Hematopoietic multipotent progenitor cell treated with erythropoietin and hydrocortisone succinate and interleukin-3 and kit ligand, for 8 days (in vitro differentiated cells): Measurements from ENCODE around the gene TCHP.
"Not testable (repeated sequence)": the region's sequence is repeated elsewhere in the genome, so short reads cannot be mapped to it uniquely, and the experiment has no call there.

Experiments used
- DNase-seq: peaks from one replicate; pipeline ENCODE4 v3.0.0-alpha.2; 2015

Gene TCHP, protein sequence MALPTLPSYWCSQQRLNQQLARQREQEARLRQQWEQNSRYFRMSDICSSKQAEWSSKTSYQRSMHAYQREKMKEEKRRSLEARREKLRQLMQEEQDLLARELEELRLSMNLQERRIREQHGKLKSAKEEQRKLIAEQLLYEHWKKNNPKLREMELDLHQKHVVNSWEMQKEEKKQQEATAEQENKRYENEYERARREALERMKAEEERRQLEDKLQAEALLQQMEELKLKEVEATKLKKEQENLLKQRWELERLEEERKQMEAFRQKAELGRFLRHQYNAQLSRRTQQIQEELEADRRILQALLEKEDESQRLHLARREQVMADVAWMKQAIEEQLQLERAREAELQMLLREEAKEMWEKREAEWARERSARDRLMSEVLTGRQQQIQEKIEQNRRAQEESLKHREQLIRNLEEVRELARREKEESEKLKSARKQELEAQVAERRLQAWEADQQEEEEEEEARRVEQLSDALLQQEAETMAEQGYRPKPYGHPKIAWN

GRCh38 chr12:109899783-109900751, at the start of gene TCHP:
Gene TCHP, plus strand, starts transcription at chr12:109900274. Its CDS starts 2,753 bp downstream, at chr12:109903027.
- DNase-seq = peak; percentile 89

- DNase-seq = not testable (repeated sequence)
These were observed 49.6 kb upstream of the TCHP start for GRCh38 chr12:109850518-109850917.

- no peak for DNase-seq
These were observed 44.7 kb upstream of the TCHP start for GRCh38 chr12:109855377-109855776.

DNA sequence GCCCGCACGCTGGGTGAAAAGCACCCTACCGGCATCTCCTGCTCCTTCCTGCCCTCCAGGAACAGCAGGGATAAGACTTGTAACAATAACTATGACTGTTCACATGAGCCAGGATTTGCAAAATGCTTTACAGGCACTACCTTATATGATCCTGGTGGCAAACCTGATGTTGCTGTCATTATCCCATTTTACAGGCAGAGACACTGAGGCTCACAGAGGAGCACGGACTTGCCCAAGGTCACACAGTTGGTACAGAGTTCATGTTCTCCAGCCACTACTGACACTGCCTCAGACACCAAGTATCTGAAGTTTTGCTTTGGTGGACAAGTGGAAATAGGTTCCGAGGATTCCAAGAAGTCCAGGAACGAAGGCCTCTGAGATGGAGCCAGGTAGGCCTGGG, 42.4 kb upstream of the TCHP start:
- no peak for DNase-seq

DNA sequence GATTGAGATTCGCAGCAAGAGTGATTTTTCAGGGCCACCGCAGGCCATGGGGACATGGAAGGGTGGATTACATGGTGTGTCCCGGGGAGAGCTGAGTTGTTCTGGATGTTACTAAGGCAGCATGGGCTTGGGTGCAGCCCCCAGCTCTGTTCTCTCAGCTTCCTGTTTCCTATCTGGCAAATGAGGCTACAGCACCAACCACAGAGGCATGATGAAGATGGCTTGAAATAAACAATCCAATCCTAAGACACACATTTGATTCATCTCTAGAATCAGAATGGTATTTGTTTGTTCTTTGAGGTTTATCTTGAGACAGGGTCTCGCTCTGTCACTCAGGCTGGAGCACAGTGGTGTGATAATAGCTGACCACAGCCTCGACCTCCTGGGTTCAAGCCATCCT, 41.3 kb upstream of the TCHP start:
- DNase-seq = no peak

DNA sequence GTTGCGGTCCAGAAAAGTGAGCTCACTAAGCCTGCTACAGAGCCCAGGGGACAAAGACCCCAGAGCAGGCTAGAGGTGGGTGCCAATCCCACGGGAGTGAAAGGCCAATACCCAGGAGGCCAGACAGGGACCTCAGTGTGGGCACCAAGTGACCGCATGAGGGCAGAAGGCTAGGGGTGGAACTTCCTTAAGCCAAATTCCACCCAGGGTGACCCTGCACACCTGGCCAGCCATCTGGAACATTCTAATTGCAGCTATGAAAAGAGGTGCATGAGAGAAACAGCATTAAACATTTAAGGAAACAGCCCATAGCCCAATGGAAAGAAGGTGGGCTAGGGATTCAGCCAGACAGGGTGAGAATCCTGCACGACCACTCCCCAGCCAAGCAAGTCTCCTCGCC, 39.1 kb upstream of the TCHP start:
- no peak for DNase-seq

- no peak for DNase-seq
These were observed 38.3 kb upstream of the TCHP start for GRCh38 chr12:109861689-109862314.

GRCh38 chr12:109862491-109862890, 37.6 kb upstream of the TCHP start:
- DNase-seq = not testable (repeated sequence)

DNA sequence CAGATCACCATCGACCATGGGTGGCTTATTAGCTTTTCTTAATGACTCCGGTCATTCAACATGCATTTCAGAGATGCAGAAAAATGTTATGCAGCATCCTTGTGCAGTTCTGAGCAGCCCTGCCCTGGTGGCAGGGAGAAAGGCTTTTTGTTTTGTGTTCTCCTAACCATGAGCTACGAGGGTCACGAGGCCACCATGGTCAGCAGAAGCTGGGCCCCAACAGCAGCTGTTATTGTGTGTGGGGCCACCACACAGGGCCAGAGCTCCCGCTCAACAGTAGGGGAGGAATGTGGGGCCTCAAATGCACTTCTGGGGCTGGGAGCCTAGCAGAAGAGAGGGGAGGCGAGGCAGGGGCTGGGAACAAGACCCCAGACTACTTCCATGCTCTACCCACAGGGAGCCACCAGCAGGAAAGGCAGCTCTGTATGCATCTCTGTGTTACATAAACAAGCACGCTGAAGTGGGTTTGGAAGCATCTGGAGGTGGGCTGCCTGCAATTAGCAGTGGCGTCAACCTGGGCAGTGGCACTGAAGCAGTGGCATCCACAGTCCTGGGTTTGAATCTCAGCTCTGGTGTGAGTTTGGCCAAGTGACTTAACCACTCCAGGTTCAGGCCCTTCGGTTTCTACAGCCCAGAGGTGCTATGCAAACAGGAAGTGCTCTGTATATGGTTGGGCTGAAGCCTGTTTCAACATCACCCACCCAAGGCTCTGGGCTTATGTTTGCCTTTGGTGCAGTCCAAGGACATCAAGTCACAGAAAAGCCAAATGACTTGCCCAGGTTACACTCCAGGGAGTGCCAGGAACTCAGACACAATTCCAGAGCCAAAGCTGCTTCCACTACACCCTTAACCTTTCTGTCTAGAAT, 36.0 kb upstream of the TCHP start:
- no peak for DNase-seq

DNA sequence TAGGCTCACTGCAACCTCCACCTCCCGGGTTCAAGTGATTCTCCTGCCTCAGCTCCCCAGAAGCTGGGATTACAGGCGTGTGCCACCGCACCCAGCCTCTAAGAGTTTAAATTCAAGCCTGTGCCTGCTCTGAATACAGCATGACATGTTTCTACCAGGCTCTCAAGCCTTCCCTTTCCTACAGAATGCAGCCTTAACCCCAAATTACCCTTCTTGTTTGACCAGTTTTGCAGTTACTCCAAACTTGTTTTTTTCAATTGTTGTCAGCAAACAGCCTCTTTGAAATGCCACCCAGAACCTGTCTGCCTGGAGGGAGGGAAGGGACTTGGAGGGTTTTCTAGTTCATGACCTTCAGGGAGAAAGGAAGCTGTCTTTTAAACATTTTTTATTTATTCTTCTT, 35.2 kb upstream of the TCHP start:
- no peak for DNase-seq

- DNase-seq = no peak
These were observed 31.7 kb upstream of the TCHP start for GRCh38 chr12:109868182-109869051.

DNA sequence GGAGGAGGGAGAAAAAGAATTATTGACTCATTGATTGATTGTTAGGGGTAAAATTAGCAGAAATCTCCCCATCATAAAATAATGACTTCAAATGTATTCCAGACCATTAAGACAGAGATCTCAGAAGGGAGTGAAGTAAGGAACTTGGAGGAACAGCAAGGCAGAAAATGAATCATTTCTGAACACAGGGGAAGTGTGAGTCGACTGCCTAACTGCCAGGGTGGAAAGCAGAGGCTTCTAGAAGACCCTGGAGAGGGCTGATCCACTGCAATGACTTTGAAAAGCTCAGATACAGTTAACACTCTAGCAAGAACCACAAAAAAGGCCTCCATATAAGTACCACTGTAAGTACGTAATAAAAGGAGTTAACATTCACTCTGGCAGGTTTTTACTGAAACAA, 29.4 kb upstream of the TCHP start:
- no peak for DNase-seq

GRCh38 chr12:109871668-109872314, 28.3 kb upstream of the TCHP start:
- no peak for DNase-seq

- no peak for DNase-seq
These were observed 26.4 kb upstream of the TCHP start for GRCh38 chr12:109873653-109874052.

DNA sequence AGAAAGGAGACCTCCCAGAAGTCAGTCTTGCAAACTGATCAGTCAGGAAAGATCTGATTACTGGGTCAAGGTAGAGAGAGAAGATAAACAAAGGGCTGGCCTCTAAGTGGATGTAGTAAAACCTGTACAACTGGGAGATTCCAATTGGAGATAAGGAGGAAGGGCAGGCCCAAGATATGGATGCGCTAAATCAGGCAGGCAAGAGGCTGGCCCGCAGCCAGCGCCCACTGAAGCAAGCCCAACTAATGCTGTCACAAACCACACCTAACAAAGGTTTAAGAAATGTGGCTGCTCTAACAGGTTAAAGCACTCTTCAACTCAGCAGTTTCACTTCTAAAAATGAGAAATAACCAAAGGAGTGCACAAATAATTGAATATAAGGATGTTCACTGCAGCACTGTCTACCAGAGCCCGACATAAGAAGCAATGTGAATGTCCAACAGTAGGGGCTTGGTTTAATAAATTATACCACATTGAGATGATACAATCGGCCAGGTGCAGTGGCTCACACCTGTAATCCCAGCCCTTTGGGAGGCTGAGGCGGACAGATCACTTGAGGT, 24.4 kb upstream of the TCHP start:
- DNase-seq = peak; percentile 6

DNA sequence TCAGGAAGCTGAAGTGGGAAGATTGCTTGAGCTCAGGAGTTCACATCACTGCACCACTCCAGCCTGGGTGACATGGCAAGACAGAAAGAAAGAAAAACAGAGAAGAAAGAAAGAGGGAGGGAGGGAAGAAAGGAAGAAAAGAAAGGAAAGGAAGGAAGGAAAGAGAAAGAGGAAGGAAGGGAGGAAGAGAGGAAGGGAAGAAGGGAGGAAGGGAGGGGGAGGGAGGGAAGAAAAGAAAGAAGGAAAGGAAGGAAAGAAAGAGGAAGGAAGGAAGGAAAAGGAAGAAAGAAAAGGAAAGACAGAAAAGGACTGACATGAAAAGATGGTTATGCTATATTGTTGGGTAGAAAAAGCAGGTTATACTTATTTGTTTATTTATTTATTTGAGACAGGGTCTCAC, 23.7 kb upstream of the TCHP start:
- no peak for DNase-seq

GRCh38 chr12:109877504-109878246, 22.4 kb upstream of the TCHP start:
- no peak for DNase-seq

DNA sequence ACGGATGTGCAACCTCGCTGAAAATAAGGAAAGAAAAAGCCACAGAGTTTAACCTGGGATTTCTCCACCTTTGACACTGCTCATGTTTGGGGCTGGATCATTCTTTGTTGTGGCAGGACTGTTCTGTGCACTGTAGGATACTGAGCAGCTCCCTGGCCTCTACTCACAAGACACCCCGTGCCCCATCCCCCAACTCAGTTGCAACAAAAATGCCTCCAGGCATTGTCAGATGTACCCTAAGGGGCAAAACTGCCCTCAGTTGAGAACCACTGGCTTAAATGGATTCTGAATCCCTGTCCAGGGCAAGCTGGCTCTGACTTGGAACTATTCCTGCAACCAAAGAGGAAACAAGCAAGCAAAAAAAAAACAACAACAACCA, 21.8 kb upstream of the TCHP start:
- no peak for DNase-seq

DNA sequence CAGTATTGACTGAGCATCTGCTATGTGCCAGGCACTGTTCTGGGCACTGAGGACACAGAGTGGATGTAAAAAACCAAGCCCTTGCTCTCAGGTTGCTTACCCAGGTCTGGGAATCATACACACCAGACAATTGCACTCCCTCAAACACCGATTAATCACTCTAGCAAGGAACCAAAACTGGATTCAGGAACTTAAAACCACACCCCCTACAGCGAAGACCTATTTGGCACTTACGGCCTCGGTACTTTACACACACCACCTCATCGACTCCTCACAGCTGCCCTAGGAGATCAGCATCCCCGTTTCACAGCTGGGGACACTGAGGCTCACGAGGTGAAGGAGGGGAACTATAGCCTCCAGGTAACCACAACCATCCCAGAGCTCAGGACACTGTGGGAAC, 21.3 kb upstream of the TCHP start:
- no peak for DNase-seq
